ENCODE measurements around the gene POLR1C. TPM values are rescaled to one million over a fixed set of nuclear protein-coding genes. Genes with fewer than 3 reads are reported as not detected.

POLR1C gene
- total and polyA plus RNA-seq, 2 experiments from 2014 or later: 28.6 to 38.8 TPM

- Histone ChIP-seq H3K9me3 (ENCODE audit: low read depth) (no peaks in the 10 kb centered on the region), H3K27me3 (no peaks in the 10 kb centered on the region), H3K27ac (no peak overlapping the region), H3K36me3 (no peaks in the 10 kb centered on the region), H3K4me3 (no peak overlapping the region), H3K4me1 (ENCODE audit: low read depth) (no peaks in the 10 kb centered on the region)
- DNase-seq (ENCODE audit: low read depth in 1 of 2, low spot score in 1 of 2): no peak
- TF ChIP-seq CTCF (IDR thresholded peaks at IDR 0.05; ENCODE audit: low read depth, low read length): no peak
Measured at GRCh38 chr6:43469947-43470346, 46.9 kb upstream of the POLR1C start.

DNA sequence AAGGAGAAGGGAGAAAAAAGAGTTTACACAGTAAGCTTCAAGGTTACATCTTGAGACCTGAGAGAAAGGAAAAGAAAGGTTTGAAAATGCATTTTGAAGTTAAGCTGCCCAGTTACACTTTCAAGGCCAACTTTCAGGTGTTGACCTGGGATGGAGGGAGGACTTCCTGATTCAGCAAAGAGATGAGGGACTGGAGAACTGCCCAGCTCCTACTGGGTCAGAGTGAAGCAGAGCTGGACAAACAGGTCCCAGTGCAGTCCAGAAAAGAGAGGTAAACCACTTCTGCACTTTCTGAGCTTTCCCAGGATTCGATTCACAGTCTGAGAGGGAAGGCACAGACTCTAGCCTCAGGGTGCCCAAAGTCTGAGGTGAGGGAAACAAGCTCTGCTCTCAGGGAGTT, 45.5 kb upstream of the POLR1C start:
- no peaks in the 10 kb centered on the region for H3K27me3 ChIP-seq
- no peaks in the 10 kb centered on the region for H3K9me3 ChIP-seq (ENCODE audit: low read depth)
- TF ChIP-seq CTCF (IDR thresholded peaks at IDR 0.05; ENCODE audit: low read depth, low read length): no peak
- H3K4me1 ChIP-seq (ENCODE audit: low read depth): no peaks in the 10 kb centered on the region
- H3K4me3 ChIP-seq: no peak overlapping the region
- H3K27ac ChIP-seq: no peak overlapping the region
- no peak for DNase-seq (ENCODE audit: low read depth in 1 of 2, low spot score in 1 of 2)
- no peaks in the 10 kb centered on the region for H3K36me3 ChIP-seq

DNA sequence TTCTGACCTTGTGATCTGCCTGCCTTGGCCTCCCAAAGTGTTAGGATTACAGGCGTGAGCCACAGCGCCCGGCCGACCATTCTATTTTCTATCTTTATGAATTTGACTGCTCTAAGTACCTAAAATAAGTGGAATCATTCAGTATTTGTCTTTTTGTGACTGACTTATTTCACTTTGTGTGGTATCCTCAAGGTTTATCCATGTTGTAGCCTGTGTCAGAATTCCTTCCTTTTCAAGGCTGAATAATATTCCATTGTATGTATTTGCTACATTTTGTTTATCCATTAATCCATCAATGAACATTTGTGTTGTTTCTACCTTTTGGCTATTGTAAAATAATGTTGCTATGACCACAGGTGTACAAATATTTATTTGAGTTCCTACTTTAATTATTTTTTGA, 44.4 kb upstream of the POLR1C start:
- no peaks in the 10 kb centered on the region for H3K27me3 ChIP-seq
- no peak overlapping the region for H3K27ac ChIP-seq
- H3K9me3 ChIP-seq (ENCODE audit: low read depth): no peaks in the 10 kb centered on the region
- no peaks in the 10 kb centered on the region for H3K4me1 ChIP-seq (ENCODE audit: low read depth)
- DNase-seq (ENCODE audit: low read depth in 1 of 2, low spot score in 1 of 2): no peak
- no peak for TF ChIP-seq CTCF (IDR thresholded peaks at IDR 0.05; ENCODE audit: low read depth, low read length)
- no peak overlapping the region for H3K4me3 ChIP-seq
- H3K36me3 ChIP-seq: no peaks in the 10 kb centered on the region

GRCh38 chr6:43475516-43475915, 41.4 kb upstream of the POLR1C start:
- Histone ChIP-seq H3K4me1 (ENCODE audit: low read depth) (peaks cover 8% of the 10 kb centered on the region), H3K27ac (no peak overlapping the region)
- TF ChIP-seq CTCF (IDR thresholded peaks at IDR 0.05; ENCODE audit: low read depth, low read length): no peak

GRCh38 chr6:43476746-43477145, 40.1 kb upstream of the POLR1C start:
- Histone ChIP-seq H3K4me3 (peak overlapping the region; percentile 87), H3K4me1 (ENCODE audit: low read depth) (peaks cover 8% of the 10 kb centered on the region), H3K27ac (no peak overlapping the region), H3K27me3 (no peaks in the 10 kb centered on the region), H3K9me3 (ENCODE audit: low read depth) (no peaks in the 10 kb centered on the region), H3K36me3 (no peaks in the 10 kb centered on the region)
- TF ChIP-seq CTCF (IDR thresholded peaks at IDR 0.05; ENCODE audit: low read depth, low read length): no peak
- no peak for DNase-seq (ENCODE audit: low read depth in 1 of 2, low spot score in 1 of 2)

More at GRCh38 chr6:43475516-43475915, 41.4 kb upstream of the POLR1C start:
- no peak for DNase-seq (ENCODE audit: low read depth in 1 of 2, low spot score in 1 of 2)
- no peaks in the 10 kb centered on the region for H3K27me3 ChIP-seq
- no peak overlapping the region for H3K4me3 ChIP-seq
- no peaks in the 10 kb centered on the region for H3K9me3 ChIP-seq (ENCODE audit: low read depth)
- no peaks in the 10 kb centered on the region for H3K36me3 ChIP-seq
